Osteoblast (primary cell): ENCODE results near the gene FAM43B. TPM values are rescaled to one million over a fixed set of nuclear protein-coding genes. Genes with fewer than 3 reads are reported as not detected.

Experiments
- DNase-seq: peaks from one replicate; pipeline ENCODE4 v3.0.0; 2011; ENCODE audit warnings: low spot score, mixed read lengths; ENCODE audit not compliant: insufficient read length; ENCODE audit errors: missing footprints
- H2AFZ ChIP-seq: 2 replicates; pipeline ENCODE4 v1.6.0; 2011; ENCODE audit warnings: mild to moderate bottlenecking, low read length
- H3K27ac ChIP-seq: 2 replicates; pipeline ENCODE4 v1.5.1; 2011; ENCODE audit warnings: mild to moderate bottlenecking, low read depth, low read length, moderate library complexity
- H3K27me3 ChIP-seq: 2 replicates; pipeline ENCODE4 v1.6.0; 2012; ENCODE audit warnings: mild to moderate bottlenecking, control low read depth, inconsistent platforms, low read length, moderate library complexity; ENCODE audit not compliant: insufficient read depth
- H3K36me3 ChIP-seq: 2 replicates; pipeline ENCODE4 v1.5.1; 2011; ENCODE audit warnings: mild to moderate bottlenecking, low read length, control low read depth, moderate library complexity; ENCODE audit not compliant: insufficient read depth
- H3K4me1 ChIP-seq: 2 replicates; pipeline ENCODE4 v1.5.1; 2011; ENCODE audit warnings: mild to moderate bottlenecking, low read length, control low read depth, moderate library complexity; ENCODE audit not compliant: insufficient read depth
- H3K4me2 ChIP-seq: 2 replicates; pipeline ENCODE4 v1.6.0; 2011; ENCODE audit warnings: mild to moderate bottlenecking, low read length; ENCODE audit not compliant: insufficient read depth
- H3K4me3 ChIP-seq: fragments of 200-600 bp; sonication (generic); 3 replicates; pipeline ENCODE4 v1.5.1; 2012; ENCODE audit warnings: mild to moderate bottlenecking, low read length, inconsistent platforms; ENCODE audit not compliant: insufficient read depth
- H3K79me2 ChIP-seq: 2 replicates; pipeline ENCODE4 v1.6.0; 2012; ENCODE audit warnings: mild to moderate bottlenecking, low read length, control low read depth, inconsistent platforms; ENCODE audit not compliant: insufficient read depth
- H3K9me3 ChIP-seq: 2 replicates; pipeline ENCODE4 v1.5.1; 2011; ENCODE audit warnings: low read depth, low read length, control low read depth
- H4K20me1 ChIP-seq: 2 replicates; pipeline ENCODE4 v1.6.0; 2012; ENCODE audit warnings: mild to moderate bottlenecking, low read length, control low read depth; ENCODE audit not compliant: insufficient read depth
- total RNA-seq: library from RNA; depleted of rRNA; stranded (reverse); fragments of >200 nt; gene quantifications from 2 replicates; pipeline ENCODE4 v1.2.3, GENCODE V29; 2012
- TF ChIP-seq, protein P1 (sequence below): IDR thresholded peaks from 2 replicates; pipeline ENCODE4 v1.5.1; 2011; ENCODE audit warnings: mild to moderate bottlenecking, low read depth, low read length, moderate library complexity; ENCODE audit errors: extremely low read depth

The FAM43B gene
- total RNA-seq, 1 donor, result under 0.01 TPM

DNA sequence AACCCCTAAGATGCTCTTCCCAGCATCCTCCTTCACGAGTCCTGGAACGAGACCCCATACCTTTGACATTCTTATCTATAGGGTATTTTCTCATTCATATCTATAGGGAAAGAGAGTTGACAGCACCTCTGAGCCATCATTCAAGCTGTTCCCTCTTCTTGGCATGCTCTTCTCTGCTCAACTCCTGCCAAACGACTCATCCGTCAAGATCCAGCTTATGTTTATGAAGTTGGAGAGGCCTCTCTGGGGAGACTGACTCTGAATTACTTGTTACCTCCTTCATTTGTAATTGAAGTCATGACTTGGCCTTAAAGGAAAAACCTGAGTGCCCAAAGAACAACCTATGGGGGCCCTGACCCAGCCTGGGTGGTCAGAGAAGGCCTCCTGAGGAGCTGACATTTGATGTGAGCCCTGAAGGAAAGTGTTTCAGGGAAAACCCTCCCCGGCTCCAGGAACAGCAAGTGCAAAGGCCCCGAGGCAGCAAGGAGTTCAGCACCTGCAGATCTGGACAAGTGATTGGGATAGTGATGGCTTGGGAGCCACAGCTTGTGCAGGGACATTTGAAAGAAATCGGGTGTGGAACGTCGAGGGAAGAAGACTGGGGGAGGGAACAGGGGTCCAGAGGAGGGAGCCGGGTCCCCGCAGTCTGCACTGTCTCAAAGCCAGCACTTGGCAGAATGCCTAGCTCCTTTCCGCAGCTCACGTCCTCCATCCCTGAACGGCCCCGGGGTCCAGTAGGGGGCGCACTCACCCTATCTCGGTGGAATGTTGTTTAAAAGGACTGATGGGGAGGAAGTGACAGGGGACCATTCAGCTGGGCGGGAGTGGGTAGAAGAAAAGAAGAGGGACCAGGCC is 22.5 kb downstream of the FAM43B start:
- Histone ChIP-seq H3K4me3 (no peak overlapping the region), H3K4me2 (no peak overlapping the region), H3K9me3 (peaks cover 4% of the 10 kb centered on the region), H2AFZ (no peak overlapping the region), H4K20me1 (no peaks in the 10 kb centered on the region), H3K4me1 (peaks cover 21% of the 10 kb centered on the region), H3K79me2 (no peaks in the 10 kb centered on the region), H3K27ac (no peak overlapping the region), H3K27me3 (peaks cover 8% of the 10 kb centered on the region), H3K36me3 (no peaks in the 10 kb centered on the region)
- DNase-seq, result peak; percentile 91
- TF ChIP-seq, protein P1, sequence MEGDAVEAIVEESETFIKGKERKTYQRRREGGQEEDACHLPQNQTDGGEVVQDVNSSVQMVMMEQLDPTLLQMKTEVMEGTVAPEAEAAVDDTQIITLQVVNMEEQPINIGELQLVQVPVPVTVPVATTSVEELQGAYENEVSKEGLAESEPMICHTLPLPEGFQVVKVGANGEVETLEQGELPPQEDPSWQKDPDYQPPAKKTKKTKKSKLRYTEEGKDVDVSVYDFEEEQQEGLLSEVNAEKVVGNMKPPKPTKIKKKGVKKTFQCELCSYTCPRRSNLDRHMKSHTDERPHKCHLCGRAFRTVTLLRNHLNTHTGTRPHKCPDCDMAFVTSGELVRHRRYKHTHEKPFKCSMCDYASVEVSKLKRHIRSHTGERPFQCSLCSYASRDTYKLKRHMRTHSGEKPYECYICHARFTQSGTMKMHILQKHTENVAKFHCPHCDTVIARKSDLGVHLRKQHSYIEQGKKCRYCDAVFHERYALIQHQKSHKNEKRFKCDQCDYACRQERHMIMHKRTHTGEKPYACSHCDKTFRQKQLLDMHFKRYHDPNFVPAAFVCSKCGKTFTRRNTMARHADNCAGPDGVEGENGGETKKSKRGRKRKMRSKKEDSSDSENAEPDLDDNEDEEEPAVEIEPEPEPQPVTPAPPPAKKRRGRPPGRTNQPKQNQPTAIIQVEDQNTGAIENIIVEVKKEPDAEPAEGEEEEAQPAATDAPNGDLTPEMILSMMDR, result peak; percentile 88

DNA sequence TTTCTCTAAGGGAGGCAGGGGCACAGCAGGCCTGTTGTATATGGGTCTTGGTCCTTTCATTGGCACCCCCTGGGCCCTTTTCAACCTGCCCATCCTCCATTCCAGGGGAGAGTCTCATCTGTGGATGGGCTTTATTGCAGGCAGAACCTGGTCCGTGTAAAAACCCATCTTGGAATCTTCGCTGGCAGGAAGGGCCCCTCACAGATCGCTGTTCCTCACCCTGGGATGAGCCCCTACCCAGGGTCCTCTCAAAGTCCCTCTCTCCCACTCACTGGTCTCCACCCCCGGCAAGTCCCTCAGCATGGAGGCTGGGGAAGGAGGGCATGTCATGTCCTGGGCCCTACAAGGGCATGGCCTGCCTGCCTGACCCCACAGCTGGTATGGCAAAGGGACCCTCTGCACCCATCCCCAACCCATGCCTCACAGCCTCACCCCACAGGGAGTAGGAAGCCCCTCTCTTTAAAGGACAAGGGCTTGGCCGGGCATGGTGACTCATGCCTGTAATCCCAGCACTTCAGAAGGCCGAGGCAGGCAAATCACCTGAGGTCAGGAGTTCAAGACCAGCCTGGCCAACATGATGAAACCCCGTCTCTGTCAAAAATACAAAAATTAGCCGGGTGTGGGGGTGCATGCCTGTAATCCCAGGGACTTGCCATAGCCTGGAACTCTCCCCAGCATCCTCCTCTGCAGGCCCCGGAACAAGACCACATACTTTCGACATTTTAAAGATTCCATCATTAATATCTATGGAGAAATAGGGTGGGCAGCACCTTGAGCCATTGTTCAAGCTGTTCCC is 23.4 kb downstream of the FAM43B start:
- H3K4me1 ChIP-seq, result peaks cover 21% of the 10 kb centered on the region
- H3K9me3 ChIP-seq, result peaks cover 4% of the 10 kb centered on the region
- H3K79me2 ChIP-seq, result no peaks in the 10 kb centered on the region
- TF ChIP-seq, protein P1, result no peak
- no peak overlapping the region for H3K4me3 ChIP-seq
- no peaks in the 10 kb centered on the region for H3K36me3 ChIP-seq
- no peak overlapping the region for H3K27ac ChIP-seq
- H3K27me3 ChIP-seq, result peaks cover 7% of the 10 kb centered on the region
- H2AFZ ChIP-seq, result no peak overlapping the region
- no peak overlapping the region for H3K4me2 ChIP-seq
- no peaks in the 10 kb centered on the region for H4K20me1 ChIP-seq
- no peak for DNase-seq

DNA sequence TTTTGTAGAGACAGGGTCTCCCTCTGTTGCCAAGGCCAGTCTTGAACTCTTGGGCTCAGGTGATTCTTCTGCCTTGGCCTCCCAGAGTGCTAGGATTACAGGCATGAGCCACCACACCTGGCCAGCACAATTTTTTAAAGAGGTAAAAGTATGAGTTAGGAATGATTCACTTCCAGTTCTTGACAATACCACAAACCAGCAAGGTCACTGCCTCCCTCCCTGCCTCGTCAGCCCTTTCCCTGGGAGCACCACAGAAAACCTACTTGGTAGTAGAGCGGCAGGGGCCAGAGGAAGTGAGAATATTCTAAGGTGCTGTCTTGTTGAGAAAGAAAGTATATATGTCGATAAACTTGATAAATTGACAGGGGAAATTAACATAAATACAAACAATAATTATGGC is 25.7 kb downstream of the FAM43B start:
- Histone ChIP-seq H3K27me3 (peaks cover 7% of the 10 kb centered on the region), H4K20me1 (no peaks in the 10 kb centered on the region), H2AFZ (no peak overlapping the region), H3K4me3 (no peak overlapping the region), H3K36me3 (no peaks in the 10 kb centered on the region), H3K4me2 (no peak overlapping the region), H3K27ac (no peak overlapping the region), H3K79me2 (no peaks in the 10 kb centered on the region), H3K4me1 (peaks cover 21% of the 10 kb centered on the region), H3K9me3 (no peaks in the 10 kb centered on the region)
- peak; percentile 13 for DNase-seq
- TF ChIP-seq, protein P1, result no peak

GRCh38 chr1:20578721-20579395 is 26.5 kb downstream of the FAM43B start:
- DNase-seq, result peak; percentile 93
- peaks cover 21% of the 10 kb centered on the region for H3K4me1 ChIP-seq
- H3K4me2 ChIP-seq, result no peak overlapping the region
- H2AFZ ChIP-seq, result peak overlapping the region; percentile 92
- no peak overlapping the region for H3K27ac ChIP-seq
- peaks cover 3% of the 10 kb centered on the region for H3K27me3 ChIP-seq
- no peaks in the 10 kb centered on the region for H3K36me3 ChIP-seq
- H4K20me1 ChIP-seq, result no peaks in the 10 kb centered on the region
- no peaks in the 10 kb centered on the region for H3K79me2 ChIP-seq
- TF ChIP-seq, protein P1, result no peak
- H3K9me3 ChIP-seq, result no peaks in the 10 kb centered on the region
- H3K4me3 ChIP-seq, result no peak overlapping the region
